Vagina (tissue), 2 donors: ENCODE data around the gene CYP3A7.
"Not testable (repeated sequence)": the region's sequence is repeated elsewhere in the genome, so short reads cannot be mapped to it uniquely, and the experiment has no call there.

Source experiments
- CTCF ChIP-seq, 3 experiments: fragments of 450-650 bp in 2 of 3; fragments of 200-600 bp in 1 of 3; sonication (generic) in 1 of 3; IDR thresholded peaks; one replicate each; pipeline ENCODE4 v1.5.1; 2017 to 2019; ENCODE audit warnings: antibody characterized with exemption in 3 of 3, mild to moderate bottlenecking in 2 of 3, moderate library complexity in 2 of 3
- POLR2A ChIP-seq, 2 donors: fragments of 450-650 bp; IDR thresholded peaks; one replicate each; pipeline ENCODE4 v1.6.1; 2017; ENCODE audit warnings: antibody characterized with exemption in 2 of 2, mild to moderate bottlenecking in 2 of 2, moderate library complexity in 2 of 2

- not testable (repeated sequence) for TF ChIP-seq CTCF, POLR2A (IDR thresholded peaks at IDR 0.05)
These were observed 43.3 kb downstream of the CYP3A7 start for GRCh38 chr7:99691658-99692057.
